Myocyte (in vitro differentiated cells): ENCODE data around the gene INPP4A. TPM values are rescaled to one million over a fixed set of nuclear protein-coding genes. Genes with fewer than 3 reads are reported as not detected.

Experiments
- DNase-seq: peaks from one replicate; pipeline ENCODE4 v3.0.0-alpha.2; 2012; ENCODE audit warnings: low read depth
- total RNA-seq: library from RNA; depleted of rRNA; stranded (reverse); fragments of >200 nt; gene quantifications from 2 replicates; pipeline ENCODE4 v1.2.3, GENCODE V29; 2014

Gene INPP4A
- total RNA-seq, 1 donor from 2014 or later, result 22.0 TPM

DNA sequence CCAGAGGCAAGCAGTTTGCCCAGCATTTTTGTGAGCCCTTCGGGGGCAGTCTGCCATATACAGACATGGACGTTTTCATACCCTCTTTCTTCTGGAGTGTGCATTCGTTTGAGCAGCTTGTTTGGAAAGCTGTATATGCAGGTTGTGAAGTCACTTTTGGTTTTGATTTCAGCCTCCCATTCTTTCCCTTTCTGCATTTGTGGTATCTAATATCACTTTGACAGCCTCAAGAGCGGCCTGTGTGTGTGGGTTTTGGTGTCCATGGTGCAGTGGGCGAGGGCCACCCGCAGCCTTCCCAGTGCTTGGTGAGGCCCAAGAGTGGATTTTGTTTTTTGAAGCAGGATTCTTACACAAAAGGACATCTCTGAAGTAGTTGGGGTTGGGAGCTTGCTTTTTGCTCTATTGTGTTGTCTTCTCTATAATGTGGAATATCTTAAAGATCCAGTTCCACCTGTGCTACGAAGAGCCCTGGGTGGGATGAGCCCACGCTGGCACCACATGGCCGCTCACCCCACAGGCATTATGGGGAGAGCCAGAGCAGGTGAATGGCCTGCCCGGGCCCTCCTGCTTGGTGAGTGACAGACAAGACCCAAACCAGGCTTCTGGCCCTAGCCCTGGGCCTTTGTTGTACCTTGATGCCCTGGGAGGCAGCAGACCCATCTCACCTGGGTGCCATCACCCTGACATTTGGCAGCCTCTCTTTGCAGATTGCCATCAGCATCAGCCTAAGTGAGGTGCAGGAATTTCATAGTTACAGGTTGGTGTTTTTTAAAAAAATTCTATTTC, 29.5 kb downstream of the INPP4A start:
- no peak for DNase-seq

DNA sequence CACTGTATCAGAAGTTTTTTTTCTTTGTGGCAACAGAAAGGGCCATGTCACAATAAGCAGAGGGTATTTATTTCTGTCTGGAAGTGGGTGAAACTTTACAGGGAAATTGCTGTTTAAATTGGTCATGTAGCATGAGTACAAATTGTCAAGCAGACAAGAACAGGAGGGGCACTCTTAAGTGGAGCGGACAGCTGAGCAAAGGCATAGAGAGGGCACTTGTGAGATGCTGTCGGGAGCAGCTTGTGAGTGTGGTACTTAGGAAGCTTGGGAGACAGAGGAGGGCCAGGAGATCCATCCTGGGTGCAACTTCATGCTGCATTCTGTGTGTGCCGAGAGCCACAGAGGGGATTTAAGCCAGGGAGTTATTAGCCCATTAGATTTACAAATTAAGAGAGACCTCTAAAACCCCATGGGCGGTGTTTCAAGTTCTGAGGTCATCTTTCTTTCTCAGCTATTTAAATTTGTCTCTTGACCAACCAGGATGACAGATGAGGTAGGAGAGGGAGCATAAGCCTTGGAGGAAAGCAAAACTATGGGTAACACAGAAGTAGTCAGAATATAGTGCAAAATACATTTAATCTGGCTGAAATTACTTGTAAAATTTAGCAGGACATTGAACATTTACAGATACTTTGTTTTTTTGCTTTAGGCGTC, 30.4 kb downstream of the INPP4A start:
- DNase-seq, result no peak

DNA sequence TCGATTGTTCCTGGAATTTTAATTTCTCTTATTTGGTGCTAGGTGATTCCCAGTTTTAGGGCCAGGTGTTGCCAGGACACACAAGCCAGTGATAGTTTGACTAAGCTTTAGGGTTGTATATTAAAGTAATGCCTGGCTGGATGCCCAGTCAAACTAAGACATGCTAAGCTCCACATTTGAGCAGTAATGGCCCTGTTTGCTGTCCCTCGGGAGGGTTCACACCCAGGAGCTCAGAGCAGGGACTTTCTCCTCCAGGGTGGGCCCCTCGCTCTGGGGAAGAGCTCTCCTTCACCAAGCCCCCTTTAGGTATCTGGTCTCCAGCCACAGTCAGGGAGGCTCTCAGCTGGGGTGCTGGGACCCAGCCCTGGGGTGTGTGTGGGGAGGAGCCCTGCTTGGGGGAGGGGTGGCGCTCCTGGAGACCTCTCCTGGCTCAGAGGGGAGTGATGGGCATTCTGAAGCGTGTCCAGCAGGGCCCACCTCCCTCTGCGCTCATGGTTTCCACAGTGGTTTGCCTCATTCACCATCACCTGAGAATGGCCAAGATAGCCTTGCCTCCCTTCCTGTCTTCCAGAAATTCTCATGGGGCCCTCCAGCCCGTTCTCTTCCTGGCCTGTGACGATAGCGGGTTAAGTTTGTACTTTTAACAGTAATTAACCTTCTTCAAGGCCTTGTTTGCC, 31.7 kb downstream of the INPP4A start:
- no peak for DNase-seq

DNA sequence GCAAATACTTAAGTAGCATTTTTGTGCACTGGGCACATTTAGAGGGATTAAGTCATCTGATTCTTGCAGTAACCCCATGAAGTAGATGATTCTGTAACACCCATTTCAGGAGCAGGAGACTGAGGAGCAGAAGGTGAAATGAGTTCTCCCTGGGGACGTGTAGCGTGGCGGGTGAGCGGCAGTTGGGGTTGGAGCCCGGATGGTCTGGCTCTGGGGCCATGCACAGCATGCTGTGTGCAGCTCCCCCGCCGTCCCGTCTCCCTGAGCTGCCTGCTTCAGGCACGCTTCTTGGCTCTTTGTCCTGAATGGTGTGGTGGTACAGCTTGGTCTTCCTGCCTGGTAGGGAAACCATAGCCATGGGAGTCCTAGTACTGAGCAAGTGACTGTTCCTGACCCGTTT, 32.4 kb downstream of the INPP4A start:
- DNase-seq, result no peak

DNA sequence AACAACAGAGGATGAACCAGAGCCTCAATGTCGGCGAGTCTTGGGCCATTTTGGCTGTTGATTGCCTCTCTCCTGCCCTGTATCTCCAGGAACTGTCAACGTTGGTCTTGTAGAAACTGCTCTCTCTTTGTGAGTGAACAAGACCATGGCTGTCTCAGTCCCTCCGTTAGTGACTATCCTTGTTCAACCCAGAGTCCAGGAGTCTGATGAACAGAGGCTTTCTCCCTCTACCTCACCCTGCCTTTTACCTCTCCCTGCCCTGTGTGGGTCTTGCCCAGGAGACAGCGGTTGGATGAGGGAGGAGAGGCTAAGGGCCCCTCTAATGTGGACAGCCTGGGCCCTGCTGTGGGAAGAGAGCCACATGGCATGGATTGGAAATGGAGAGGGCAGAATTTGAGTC, 32.8 kb downstream of the INPP4A start:
- DNase-seq, result no peak

DNA sequence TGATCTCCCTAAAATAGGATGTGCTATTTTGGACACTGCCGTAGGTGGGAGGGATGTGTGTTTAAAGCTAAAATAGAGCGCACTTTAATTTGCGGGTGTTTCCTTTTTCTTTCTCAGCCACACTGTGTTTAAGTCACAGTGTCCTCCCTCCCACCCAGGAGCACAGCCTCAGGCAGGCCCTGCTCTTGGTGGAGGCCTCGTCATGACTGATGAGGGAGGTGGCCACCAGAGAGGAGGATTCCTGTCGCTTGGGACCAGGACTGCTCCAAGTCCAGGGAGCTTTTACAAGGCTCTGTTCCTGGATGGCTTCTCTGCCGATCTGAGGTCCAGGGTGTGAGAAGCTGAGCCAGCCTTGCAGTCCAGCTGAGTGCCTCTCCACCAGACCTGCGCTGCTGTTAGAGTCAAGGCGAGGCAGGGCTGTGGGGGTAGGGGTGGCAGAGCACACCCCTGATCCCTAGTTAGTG, 33.5 kb downstream of the INPP4A start:
- no peak for DNase-seq

DNA sequence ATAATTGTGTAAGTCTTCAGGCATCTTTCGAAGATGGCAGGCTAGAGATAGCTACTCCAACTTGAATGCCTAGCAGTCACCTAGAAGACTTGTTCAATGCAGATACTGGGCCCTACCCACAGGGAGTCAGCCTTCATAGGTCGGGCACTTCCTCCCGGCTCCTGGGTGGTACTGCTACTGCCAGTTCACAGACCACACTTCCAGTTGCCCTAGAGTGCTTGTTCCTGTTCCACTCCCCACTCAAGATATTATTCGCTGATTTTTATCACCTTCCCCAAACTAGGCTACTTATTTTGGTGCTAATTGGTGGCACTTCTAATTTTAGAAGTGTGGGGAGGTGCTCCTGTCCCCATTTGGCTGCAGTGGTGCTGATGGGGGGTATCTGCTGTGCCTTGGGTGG, 34.2 kb downstream of the INPP4A start:
- DNase-seq, result no peak

DNA sequence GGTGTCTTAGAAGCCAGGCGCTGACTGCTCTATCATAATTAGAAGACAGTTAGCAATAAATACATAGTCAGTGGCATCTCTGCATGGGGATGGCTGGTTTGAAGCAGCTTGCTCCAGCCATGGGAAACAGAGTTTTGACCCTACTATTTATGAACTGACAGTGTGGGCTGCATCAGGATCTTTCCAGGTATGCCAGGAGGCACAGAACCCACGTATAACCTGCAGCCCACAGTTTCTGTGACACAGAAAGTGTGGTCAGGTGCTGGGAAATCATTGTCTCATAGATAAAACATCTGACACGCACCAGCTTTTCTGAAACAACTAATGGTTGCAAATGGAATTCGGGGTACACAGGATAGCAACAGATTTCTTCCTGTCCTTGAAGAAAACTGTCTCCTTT, 34.7 kb downstream of the INPP4A start:
- DNase-seq, result no peak

DNA sequence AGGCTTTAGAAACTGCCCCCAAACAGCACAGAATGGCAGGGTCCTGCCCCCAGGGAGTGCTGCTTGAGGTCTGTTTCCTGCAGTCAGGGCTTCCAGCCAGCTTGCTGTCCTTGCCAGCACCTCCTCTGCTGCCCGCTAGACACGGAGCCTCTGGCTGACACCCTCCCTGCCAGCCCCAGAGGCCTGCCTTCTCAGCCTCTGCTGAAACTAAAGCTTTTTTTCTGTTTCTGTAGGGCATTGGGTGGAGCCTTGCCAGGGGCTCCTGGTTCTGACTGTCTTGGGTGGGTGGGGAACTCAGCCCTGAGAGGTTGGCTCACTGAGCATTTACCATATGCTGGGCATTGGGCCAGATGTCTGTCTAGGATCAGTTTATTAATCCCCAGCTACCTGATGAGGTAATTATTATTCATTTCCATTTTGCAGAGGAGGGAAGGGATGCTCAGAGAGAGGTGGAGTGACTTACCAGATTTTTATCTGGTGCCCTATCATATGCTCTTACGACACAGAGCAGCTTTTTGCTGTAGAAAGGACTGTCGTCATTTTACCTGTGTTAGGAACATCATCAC, 35.4 kb downstream of the INPP4A start:
- DNase-seq, result peak; percentile 57

DNA sequence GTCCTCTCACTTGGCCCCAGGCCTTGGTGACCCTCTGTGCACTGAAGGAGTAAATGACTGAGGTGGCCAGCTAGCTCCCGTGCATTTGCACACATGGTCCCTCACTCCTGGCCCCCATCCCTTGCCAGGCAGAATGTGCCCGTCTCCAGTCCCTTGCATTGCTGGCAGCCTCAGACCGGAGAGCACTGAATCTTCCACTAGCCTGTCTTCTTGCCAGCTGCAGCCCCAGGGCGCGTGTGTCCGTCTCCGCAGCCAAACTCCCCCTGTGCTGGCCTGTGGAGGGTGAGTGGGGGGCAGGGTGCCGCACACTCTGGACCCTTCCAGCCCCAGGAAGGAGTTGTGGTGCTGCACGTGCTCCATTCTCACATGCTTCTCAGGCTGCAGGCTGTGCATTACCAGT, 35.9 kb downstream of the INPP4A start:
- no peak for DNase-seq

DNA sequence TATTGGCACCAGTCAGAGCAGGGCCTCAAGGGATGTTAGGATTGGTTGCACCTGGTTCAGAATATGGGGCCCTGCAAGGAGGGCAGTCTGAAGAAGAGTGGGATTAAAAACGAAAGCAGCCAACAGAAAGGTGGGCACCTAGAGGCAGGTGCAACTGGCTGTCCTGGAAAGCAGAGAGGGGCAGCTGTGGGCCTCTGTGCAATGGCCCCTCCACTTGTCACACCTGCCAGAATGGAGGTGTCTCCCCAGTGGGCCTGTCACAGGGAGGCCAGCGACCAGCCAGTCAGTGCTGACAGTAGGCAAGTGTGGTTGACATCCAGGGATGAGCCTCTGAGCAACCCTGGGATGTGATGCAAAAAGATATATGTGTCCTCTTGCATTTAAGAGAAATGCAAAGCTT, 37.7 kb downstream of the INPP4A start:
- no peak for DNase-seq

DNA sequence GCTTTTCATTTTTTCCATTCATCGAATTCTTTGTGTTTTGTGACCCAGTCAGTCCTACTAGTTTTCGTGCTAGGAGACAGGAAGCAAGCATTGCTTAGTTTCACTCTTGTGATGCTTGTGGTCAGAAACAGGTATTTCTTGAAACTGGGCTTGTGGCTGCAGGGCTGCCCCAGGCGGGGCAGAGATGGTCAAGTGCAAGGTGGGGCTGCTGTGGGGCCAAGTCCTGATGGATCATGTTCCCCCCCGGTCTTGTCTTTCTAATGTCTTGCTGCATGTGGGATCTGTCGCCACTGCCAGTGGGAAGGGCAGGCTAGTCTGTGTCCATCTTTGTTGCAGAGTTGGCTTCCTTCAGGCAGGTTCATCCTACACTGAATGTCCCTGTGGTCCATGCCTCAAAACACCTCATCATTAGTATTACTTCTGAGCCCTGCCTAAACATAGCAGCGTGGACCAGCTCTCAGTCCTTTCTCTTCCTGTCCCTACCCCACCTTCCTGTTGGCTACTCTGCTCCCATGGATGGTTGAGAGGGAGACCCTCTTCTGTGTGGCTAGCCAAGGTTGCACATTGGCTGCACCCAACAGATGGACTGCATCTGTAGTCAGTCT, 38.7 kb downstream of the INPP4A start:
- no peak for DNase-seq

DNA sequence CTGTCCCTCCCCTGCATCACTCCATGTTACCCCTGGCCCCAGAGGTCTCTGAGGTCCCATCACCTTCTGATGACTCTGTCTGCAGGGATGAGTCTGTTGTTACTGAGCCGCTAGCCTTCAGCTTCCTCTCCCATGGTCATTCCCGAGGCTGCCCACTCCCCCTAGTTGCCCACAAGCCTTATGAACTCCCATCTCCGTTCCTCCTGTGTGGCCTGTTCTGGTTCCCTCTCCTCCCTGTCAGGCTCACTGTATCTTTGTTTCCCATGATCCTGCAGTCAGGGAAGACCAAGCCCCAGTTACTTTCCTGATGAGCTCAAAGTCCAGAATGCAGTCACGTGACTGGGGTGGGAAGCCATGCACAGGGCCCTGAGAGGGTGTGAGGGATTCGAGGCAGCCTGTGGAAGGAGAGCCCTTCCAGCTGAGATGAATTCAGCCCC, 39.5 kb downstream of the INPP4A start:
- DNase-seq, result no peak

DNA sequence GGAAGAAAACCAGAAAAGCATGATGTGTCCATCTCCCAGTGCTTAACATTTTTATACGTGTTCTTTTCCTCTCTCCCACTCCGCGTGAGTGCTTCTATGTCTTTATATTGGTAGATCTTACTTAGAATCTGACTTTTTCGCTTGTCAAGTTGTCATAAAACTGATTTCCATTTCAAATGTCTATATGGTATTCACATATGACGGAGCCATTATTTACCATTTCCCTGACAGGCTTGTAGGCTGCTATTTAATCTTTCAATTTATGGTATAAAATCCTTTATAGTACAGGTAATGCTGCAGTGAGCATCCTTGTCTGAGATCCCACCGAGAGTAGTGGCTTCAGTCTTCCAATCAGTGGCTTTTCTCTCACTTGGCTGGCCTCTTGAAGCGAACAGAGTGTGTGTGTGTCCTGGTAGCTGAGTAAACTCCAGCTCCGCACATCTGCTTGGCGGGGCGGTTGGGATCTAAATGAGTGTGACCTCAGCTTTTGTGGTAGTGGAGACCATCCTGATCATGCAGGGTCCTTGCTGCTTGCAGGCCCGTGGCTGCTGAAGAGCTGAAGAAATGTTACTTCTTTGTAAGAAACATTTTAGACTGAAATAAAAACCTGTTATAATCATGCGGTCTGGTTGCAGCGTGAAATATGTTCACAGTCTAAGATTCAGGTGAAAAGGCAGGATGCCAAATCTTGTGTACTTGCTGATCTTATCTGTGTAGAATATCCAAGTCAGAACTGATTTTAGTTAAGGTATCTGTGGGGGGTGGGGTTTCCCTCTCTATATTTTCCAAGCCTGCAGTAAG, 40.2 kb downstream of the INPP4A start:
- no peak for DNase-seq

DNA sequence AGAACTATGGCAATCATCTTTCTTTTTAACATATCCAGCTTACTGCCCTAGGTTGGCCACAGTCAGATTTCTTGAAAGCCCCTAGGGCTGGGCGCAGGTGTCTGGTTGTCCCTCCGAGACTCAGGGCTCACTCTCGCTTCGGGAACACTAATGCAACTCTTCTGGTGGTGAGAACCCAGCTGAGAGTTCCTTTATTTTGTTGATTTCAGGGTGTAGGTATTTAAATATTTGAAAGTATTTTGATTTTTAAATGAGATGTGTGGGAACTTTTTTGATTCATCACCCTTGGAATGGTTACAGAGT, 40.7 kb downstream of the INPP4A start:
- DNase-seq, result no peak

DNA sequence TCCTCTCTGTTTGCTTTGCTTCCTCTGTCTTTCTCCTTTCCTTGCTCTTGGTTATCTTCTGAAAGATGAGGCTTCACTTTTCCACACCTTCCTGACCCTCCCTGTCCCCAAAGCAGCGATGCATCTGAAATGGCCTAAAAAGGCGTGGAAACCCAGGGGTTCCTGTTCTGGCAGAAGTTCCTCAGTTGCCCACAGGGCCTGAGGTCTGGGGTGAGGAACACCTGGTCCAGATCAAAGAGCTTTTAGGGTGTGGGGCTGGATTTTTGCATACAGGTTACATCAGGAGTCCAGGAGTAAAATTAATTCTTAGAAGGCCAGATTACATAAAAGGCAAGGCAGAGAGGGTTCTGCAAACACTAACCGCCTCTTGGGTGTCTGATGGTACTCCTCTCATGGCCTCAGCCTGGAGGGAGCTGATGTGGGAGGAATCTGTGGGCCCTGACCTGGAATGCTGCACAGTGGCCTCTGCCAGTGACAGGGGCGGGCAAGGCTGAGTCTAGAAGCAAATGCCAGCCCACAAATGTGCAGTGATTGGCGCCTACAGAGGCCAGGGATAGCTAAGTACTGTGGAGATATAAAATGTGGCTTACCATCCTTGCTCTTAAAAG, 41.8 kb downstream of the INPP4A start:
- DNase-seq, result peak; percentile 58

DNA sequence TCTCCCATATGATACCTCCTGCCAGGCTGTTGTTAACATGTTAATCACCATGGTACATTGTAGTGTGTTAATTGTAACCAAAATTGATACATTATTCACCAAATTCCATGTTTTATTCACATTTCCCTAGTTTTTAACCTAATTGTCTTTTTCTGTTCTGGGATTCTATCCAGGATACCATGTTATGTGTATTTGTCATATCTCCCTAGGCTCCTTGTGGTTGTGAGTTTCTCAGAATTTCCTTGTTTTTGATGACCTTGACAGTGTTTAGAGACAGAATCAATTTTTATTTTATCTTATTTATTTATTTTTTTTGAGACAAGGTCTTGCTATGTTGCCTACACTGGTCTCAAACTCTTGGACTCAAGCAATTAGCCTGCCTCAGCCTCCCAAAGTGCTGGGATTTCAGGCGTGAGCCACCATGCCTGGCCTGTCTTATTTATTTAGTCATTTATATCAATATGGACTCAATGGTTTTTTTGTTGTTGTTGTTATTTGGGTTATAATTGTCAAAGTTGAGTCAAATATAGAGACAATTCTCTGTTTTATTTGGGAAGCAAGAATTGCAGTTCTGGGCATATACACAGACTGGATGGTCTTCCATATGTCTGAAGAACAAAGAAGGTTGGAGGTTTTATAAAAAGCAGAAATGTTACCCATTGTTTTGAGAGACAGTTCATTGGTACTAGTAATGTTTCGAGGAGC, 42.6 kb downstream of the INPP4A start:
- DNase-seq, result no peak

DNA sequence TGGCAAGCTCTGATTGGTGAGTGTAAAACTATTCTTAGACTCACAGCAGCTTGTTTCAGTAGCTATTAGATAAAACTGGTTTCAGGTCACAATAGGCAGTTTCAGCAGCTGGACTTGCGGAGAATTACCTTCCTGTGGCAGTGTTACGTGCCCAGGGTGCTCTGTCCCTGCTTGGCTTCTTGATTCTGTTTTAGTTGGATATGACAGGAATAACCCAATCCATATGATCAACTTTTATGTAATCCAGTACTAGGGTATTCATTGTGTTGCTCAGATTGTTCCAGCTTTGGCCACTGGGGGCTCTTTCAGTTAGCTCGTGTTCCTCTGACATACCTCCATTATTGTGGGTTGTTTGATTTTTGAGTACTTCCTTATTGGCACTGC, 43.1 kb downstream of the INPP4A start:
- DNase-seq, result no peak

DNA sequence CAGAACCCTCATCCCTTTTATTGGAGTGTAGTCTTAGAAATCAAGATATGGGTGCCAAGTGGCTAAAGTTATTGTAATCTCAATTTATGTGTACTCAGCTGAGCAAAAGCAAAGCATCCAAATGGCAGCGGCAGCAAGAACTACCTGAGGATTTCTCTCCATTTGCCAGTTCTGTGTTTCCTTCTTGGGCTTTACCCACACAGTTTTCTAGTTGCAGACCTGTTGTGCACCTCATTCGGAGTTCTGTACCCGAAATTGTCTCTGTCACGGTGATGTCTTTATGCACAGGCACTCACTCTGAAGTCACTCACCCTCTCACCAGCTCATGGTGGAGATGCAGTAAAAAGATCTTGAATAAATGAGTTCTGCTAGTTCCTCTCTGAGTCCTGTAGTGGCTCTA, 43.6 kb downstream of the INPP4A start:
- no peak for DNase-seq

DNA sequence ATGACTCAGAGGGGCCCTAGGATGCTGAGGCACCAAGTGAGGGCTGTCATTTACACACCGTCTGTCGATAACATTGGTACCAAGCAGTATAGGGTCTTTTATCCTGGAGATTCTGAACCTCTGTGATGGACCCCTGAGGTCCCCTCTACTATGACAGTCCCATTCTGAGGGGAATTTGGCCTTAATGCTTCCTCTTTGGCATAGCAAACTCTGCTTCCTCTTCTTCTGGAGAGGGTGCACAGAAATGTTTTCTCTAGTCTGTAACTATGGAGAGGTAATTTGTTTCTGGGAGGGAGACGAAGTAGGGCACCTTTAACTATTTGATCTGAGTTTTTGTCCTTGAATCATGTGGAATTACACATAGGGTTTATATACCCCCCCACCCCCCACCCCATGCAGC, 44.8 kb downstream of the INPP4A start:
- DNase-seq, result no peak
